Measurements from ENCODE around the gene NHS.

Gene NHS

GRCh38 chrX:17588303-17588702, 213.3 kb downstream of the NHS start:
- DNase-seq (ENCODE audit: low read depth in 2 of 2): no peak

- peak; percentile 5 to 7 for DNase-seq (ENCODE audit: low read depth in 2 of 2)
These were observed 216.1 kb downstream of the NHS start for GRCh38 chrX:17590892-17591740.

GRCh38 chrX:17591741-17592110, 216.7 kb downstream of the NHS start:
- DNase-seq (ENCODE audit: low read depth in 2 of 2): peak in 1 of 2 donors; percentile 1

GRCh38 chrX:17592117-17592516, 217.1 kb downstream of the NHS start:
- no peak for DNase-seq (ENCODE audit: low read depth in 2 of 2)

- no peak for DNase-seq (ENCODE audit: low read depth in 2 of 2)
These were observed 219.7 kb downstream of the NHS start for GRCh38 chrX:17594693-17595092.

DNA sequence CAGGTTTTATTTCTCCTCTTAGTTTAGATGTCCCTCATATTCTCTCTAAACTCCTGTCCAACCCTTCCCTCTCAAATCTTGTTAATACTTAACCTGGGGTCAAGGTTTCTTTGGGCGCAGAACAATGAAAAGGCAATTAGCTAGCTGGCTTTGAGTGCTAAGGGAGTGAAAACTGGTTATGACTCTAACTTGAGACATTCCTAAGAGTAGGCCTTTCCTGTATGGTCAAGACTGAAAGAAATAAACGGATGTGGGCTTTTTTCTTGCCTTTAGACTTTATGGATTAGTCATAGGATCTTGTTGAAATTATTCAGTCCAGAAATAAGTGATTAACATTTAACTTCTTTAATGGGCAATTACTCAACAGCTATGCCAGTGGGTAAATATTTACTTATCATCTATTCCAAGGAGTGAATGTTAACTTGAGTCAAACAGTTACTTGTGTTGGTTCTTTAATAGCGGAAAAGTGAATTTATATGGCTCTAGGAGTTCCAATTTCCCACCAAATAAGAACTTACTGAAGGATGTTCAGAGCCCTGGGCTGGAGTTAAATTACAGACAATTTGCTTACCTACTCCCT, 220.5 kb downstream of the NHS start:
- DNase-seq (ENCODE audit: low read depth in 2 of 2): no peak

- no peak for DNase-seq (ENCODE audit: low read depth in 2 of 2)
These were observed 221.1 kb downstream of the NHS start for GRCh38 chrX:17596061-17596460.

DNA sequence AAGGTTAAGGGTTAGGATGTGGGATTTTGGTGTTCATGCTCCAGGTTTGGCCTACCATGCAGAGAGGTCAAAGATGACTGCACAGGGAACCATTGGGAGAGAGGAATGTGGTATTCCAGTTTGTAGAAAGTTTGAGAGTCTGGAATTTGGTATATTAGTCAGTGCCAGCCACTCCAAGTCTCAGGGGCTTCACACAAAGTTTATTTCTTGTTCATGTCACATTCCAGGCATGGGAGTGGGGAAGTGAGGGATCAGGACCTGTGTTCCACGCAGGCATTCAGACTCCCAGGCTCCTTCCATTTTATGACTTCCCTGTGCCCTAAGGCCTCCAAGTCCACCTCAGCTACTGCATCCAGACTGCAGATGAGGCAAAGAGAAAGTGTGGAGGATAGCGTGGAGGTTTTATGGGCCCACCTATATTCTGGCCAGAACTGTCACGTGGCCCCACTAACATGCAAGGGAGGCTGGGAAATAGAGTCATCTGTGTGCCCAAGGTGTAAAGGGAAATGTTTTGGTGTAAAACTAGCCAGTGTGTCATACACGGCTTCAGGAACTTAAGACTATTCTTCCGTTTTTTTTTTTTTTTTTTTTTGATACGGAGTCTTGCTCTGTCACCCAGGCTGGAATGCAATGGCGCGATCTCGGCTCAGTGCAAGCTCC, 221.7 kb downstream of the NHS start:
- DNase-seq (ENCODE audit: low read depth in 2 of 2): no peak

GRCh38 chrX:17597327-17597726, 222.3 kb downstream of the NHS start:
- DNase-seq (ENCODE audit: low read depth in 2 of 2): no peak

- DNase-seq (ENCODE audit: low read depth in 2 of 2): no peak
These were observed 222.9 kb downstream of the NHS start for GRCh38 chrX:17597836-17598439.

DNA sequence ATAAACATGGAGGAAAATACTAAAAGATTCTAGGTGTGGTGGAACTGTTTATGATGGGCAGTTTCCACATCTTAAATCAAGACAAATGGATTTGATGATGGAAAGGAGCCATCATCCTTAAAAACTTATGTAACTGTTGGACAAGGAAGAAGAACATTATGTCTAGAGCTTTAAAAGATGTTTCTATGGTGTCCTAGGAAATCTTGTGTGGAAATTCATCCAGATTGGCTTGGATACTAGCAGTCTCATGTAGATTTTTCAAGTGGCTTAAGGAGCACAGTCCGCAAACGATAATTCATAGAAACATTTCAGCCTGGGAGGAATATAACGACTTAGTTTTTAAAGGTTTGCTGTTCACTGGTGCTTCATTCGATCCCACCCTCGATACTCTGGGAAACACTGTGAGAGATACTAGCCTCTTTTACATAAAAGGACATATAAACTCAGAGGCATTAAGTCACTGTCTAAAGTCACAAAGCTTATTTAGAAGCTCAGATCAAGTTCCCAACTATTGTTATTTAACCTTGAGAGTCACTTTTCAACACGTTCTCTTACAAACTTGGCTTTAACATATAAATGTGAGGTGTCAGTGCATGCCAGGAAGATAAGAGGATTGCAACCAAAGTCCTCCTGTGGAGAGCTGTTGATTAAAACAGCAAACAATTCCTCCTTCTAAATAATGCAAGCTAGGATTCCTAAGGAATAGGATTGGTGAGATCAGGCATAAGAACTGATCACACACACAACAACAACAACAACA, 226.6 kb downstream of the NHS start:
- DNase-seq (ENCODE audit: low read depth in 2 of 2): no peak

GRCh38 chrX:17602245-17602644, 227.2 kb downstream of the NHS start:
- no peak for DNase-seq (ENCODE audit: low read depth in 2 of 2)

DNA sequence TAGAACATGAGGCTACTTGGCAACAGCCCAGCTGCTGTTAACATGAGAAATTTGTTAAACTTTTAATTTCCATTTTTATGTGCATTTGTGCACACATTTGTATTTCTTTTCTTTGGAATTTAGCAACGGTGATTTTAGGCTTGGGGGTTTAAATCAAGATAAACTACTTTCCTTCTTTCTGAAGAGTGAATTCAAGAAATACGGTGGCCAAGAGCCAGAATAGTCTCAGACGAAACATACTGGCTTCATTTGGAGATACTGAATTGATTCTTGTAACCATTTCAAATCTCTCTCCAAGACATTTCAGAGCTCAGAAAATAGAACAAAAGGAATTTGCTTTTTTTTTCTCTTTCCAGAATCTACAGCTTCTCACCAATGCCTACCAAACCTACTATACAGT, 228.2 kb downstream of the NHS start:
- no peak for DNase-seq (ENCODE audit: low read depth in 2 of 2)

DNA sequence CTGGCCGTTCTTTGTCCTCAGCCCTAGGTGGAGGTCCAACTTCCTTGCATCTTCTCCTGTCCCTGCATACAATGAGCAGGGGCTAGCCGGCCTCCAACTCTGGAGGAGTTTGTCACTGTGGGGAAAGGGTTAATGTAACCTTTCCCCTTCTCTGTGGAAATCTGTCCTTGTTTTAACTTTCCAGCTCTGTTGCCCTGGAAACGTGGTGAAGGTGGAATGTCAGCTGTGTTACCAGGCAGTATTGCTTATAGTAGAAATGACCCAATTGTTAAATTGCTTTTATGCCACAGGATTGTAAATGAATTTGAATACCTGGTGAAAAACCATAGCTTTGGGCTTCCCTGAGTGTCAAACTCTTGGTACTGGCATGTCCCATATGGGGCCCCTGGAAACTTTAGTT, 230.7 kb downstream of the NHS start:
- no peak for DNase-seq (ENCODE audit: low read depth in 2 of 2)

DNA sequence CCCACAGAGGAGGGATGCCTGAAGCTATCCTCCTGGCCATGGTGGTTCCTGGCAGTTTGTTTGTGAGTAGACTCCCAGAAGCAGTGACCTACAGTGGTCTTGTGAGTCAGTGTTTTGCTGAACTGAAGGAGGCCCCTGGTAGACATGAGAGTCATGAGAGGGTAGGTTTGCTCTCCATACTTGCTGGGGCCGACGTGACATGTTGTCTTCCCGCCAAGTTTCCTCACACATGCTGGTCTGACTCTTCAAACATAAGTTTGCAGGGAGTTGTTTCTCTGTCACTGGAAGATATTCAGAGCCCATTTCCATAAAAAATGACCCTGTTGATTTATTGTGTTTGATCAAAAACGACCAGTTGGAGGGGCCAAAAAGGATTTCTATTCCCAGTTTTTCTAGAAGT, 231.2 kb downstream of the NHS start:
- DNase-seq (ENCODE audit: low read depth in 2 of 2): no peak

DNA sequence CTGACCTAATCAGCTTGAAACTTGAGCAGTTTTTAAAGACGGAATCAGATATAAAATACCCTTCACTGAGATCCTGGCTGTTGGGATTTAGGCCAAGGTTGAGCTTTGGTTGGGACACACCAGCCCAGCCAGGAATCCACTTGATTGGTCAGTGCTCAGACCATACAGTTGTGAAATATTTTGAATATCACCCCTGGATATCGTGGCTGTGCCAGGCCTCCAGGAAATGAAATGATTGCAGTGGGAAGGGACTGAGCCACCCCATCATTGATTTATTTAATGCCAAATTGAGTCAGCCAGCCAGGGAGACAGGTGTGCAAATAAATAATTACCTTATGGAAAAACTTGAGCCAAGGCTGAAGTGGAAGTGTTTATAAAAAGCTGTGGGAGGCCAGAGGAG, 233.9 kb downstream of the NHS start:
- no peak for DNase-seq (ENCODE audit: low read depth in 2 of 2)

- no peak for DNase-seq (ENCODE audit: low read depth in 2 of 2)
These were observed 235.8 kb downstream of the NHS start for GRCh38 chrX:17610788-17611187.

DNA sequence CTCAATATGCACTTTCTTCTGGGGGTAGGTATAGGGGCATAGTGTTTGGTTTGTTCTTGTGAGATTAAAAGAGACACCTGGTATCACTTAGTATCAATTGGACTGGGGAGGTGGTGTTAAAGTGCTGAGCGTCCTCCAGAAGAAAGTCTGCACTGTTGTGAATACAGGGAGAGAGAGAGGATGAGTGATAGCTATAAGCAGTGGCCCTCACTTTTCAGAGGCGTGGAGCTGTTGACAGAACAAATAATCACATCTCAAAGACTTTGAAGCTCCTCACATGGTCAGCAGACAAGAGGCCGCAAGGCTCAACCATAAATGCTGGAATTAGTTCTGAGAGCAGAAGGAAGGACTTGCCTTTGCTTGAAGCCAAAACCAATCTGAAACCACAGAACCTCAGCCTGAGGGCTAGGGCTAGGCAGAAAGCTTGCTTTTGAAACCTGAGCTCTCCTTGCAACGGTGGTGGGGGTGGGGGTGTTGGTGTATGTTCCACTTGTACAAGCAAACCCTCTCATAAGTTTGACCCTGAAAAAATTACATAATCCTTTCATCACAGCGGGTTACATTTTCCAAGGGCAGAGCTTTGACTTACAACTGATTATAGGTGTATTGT, 239.1 kb downstream of the NHS start:
- DNase-seq (ENCODE audit: low read depth in 2 of 2): no peak

DNA sequence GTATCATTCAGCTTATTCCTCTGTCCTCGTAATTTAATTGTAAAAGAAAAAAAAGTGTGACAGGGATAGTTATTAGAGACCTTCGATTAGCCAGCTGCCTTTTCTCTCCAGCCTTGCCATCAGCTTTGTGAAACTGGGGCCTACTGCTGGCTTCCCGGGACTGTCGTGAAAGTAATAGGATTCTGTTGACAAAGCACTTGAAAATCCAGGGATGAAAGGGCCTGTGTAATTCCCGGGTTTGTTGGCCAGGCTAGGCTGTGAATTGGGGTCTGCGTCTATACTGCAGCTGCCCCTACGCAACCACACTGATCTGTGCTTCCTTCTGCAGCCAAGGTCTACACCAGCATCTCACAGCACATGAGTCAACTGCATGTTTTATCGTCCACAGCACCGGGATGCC, 241.9 kb downstream of the NHS start:
- DNase-seq (ENCODE audit: low read depth in 2 of 2): no peak

- DNase-seq (ENCODE audit: low read depth in 2 of 2): no peak
These were observed 242.8 kb downstream of the NHS start for GRCh38 chrX:17617806-17618205.

- DNase-seq (ENCODE audit: low read depth in 2 of 2): no peak
These were observed 246.7 kb downstream of the NHS start for GRCh38 chrX:17621566-17622270.
